Stomach (tissue), 9 donors: ENCODE data around the gene LAMB4. TPM values are rescaled to one million over a fixed set of nuclear protein-coding genes. Genes with fewer than 3 reads are reported as not detected.

Experiments used
- DNase-seq, 2 donors: peaks; one replicate each; pipeline versions ENCODE4 v3.0.0 to v3.0.0-alpha.2; 2013 to 2019
- H3K27ac ChIP-seq, 5 donors: fragments of 200-600 bp in 4 of 5; sonication (generic) in 4 of 5; one replicate each; pipeline ENCODE4 v1.5.1; 2013 to 2019; ENCODE audit warnings: mild to moderate bottlenecking in 1 of 5, moderate library complexity in 1 of 5
- H3K27me3 ChIP-seq, 3 donors: fragments of 200-600 bp; sonication (generic); one replicate each; pipeline ENCODE4 v1.5.1; 2017 to 2019; ENCODE audit warnings: mixed run types in 1 of 3
- H3K36me3 ChIP-seq, 4 donors: fragments of 200-600 bp; sonication (generic); 1 replicate in 3 of 4; 2 replicates in 1 of 4; pipeline ENCODE4 v1.5.1; 2016 to 2019
- H3K4me1 ChIP-seq, 4 donors: fragments of 200-600 bp; sonication (generic); one replicate each; pipeline ENCODE4 v1.5.1; 2016 to 2019
- H3K4me3 ChIP-seq, 4 donors: fragments of 200-600 bp; sonication (generic) in 3 of 4; one replicate each; pipeline ENCODE4 v1.5.1; 2016 to 2019; ENCODE audit warnings: mild to moderate bottlenecking in 1 of 4
- H3K9me3 ChIP-seq, 4 donors: fragments of 200-600 bp; sonication (generic); one replicate each; pipeline ENCODE4 v1.5.1; 2016 to 2019
- CTCF ChIP-seq, 7 experiments: fragments of 450-650 bp in 4 of 7; fragments of 200-600 bp in 3 of 7; sonication (generic) in 3 of 7; IDR thresholded peaks; one replicate each; pipeline ENCODE4 v1.5.1; 2016 to 2019; ENCODE audit warnings: antibody characterized with exemption in 7 of 7, control low read depth in 2 of 7, mild to moderate bottlenecking in 1 of 7
- EP300 ChIP-seq: sonication (generic); formaldehyde crosslinking; IDR thresholded peaks from one replicate; pipeline ENCODE4 v1.6.1; 2017; ENCODE audit warnings: antibody characterized with exemption
- POLR2A ChIP-seq, 4 donors: fragments of 450-650 bp; IDR thresholded peaks; one replicate each; pipeline ENCODE4 v1.6.1; 2016; ENCODE audit warnings: antibody characterized with exemption in 4 of 4, control low read depth in 2 of 4, mild to moderate bottlenecking in 1 of 4, moderate library complexity in 1 of 4
- POLR2AphosphoS5 ChIP-seq, 3 donors: sonication (generic); formaldehyde crosslinking; IDR thresholded peaks; one replicate each; pipeline ENCODE4 v1.6.1; 2016; ENCODE audit warnings: antibody characterized with exemption in 3 of 3
- WGBS, 5 donors: extraction: QIAGEN DNeasy Blood & Tissue Kit in 3 of 5; methylation state at CpG; one replicate each; pipeline versions ENCODE4 v1.1.5 to v1.1.7; 2013 to 2018; 5-methylcytosine and 5-hydroxymethylcytosine counted together
- intact Hi-C: fragments of 100-400 bp; cut with DNase I; formaldehyde crosslinking; loops from one replicate; pipeline ENCODE4 v1.15.1; 2023; ENCODE audit warnings: low total_unique reads
- polyA plus RNA-seq, 3 donors: library from polyadenylated mRNA; stranded (reverse); fragments of 200-250 nt; gene quantifications; one replicate each; pipeline ENCODE4 v1.2.3, GENCODE V29; 2013
- total RNA-seq, 5 donors: library from RNA; depleted of rRNA; stranded (reverse); fragments of >200 nt; gene quantifications; one replicate each; pipeline versions ENCODE4 v1.1.0 to v1.2.3, GENCODE V29; 2014 to 2016
- donor health status: healthy with polysubstance abuse.
- donor health status: Bipolar disorder and iron deficiency.
- donor health status: healthy.

LAMB4 gene
- total and polyA plus RNA-seq, 8 donors, result under 0.01 to 8.5 (median 1.7) TPM; not detected in 2

GRCh38 chr7:108094933-108095710 lies 35.0 kb downstream of the LAMB4 start:
- Histone ChIP-seq H3K36me3 (no peaks in the 10 kb centered on the region), H3K27me3 (no peaks in the 10 kb centered on the region), H3K27ac (peak overlapping the region; percentile 55 to 77 (median 69)), H3K4me3 (peak overlapping the region in 1 of 4 donors; percentile 16), H3K9me3 (no peaks in the 10 kb centered on the region), H3K4me1 (peaks cover 15 to 36% (median 23%) of the 10 kb centered on the region in 4 donors)
- DNase-seq, result peak; percentile 71 to 90
- no peak for TF ChIP-seq POLR2A (IDR thresholded peaks at IDR 0.05)
- TF ChIP-seq POLR2AphosphoS5 (IDR thresholded peaks at IDR 0.05), result peak; percentile 6 to 80 (median 57)
- 15 to 25% (median 19%) methylated on average over 7 of the region's 7 CpGs for WGBS, 5 donors
- intact Hi-C loops, result no loop called here

DNA sequence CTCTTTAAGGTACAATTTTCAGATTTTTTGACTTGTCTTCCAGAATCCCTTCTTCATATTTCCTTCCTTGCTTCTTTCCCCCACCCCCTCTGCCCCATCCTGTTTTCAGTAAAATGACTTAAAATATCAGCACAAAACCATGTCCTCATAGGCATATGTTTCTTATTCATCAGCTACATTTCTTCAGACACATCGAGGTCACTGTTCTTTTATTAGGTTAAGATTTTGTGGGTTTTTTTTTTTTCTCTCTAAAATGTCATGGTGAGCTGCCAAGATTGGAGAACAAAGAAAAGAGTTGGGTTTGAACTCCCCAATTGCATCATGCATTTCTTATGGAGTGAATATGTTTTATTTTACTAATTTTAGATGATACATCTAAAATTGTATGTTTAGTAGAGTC lies 35.8 kb downstream of the LAMB4 start:
- Histone ChIP-seq H3K4me3 (no peak overlapping the region), H3K9me3 (no peaks in the 10 kb centered on the region), H3K27ac (peak overlapping the region in 4 of 5 donors; percentile 55 to 77 (median 72)), H3K4me1 (peaks cover 15 to 36% (median 23%) of the 10 kb centered on the region in 4 donors), H3K27me3 (no peaks in the 10 kb centered on the region), H3K36me3 (no peaks in the 10 kb centered on the region)
- intact Hi-C loops, result no loop called here
- 0 to 21% (median 11%) methylated on average over 1 of the region's 1 CpG for WGBS, 5 donors
- peak in 1 of 2 donors; percentile 56 for DNase-seq
- TF ChIP-seq CTCF (IDR thresholded peaks at IDR 0.05) (no peak), EP300 (no peak), POLR2A (IDR thresholded peaks at IDR 0.05) (no peak), POLR2AphosphoS5 (IDR thresholded peaks at IDR 0.05) (no peak)

- Histone ChIP-seq H3K4me3 (no peak overlapping the region), H3K27ac (peak overlapping the region; percentile 55 to 77 (median 69)), H3K4me1 (peaks cover 15 to 36% (median 23%) of the 10 kb centered on the region in 4 donors), H3K27me3 (no peaks in the 10 kb centered on the region), H3K36me3 (no peaks in the 10 kb centered on the region), H3K9me3 (no peaks in the 10 kb centered on the region)
- intact Hi-C loops, result no loop called here
- TF ChIP-seq POLR2AphosphoS5 (IDR thresholded peaks at IDR 0.05) (no peak), POLR2A (IDR thresholded peaks at IDR 0.05) (no peak), CTCF (IDR thresholded peaks at IDR 0.05) (no peak), EP300 (no peak)
- WGBS, 5 donors, result 54 to 61% (median 55%) methylated on average over 4 of the region's 4 CpGs
- DNase-seq, result no peak
These were observed 36.3 kb downstream of the LAMB4 start for GRCh38 chr7:108093851-108094331.

DNA sequence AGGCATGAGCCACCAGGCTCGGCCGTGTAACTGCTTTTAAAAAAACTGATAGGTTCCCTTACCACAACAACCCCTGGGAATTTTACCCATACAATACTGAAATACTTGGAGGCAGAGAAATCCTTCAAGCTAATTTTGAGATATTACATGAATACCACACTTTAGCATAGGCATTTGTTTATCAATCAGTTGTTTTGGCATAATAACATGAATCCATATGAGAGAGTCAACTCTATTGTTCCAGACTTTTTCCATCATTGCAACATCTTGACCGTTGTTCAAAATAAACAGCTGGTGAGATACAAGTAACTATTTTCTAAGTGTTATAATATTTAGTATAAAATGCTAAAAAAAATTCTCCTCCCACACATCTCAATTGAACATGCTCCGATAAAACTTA lies 36.8 kb downstream of the LAMB4 start:
- Histone ChIP-seq H3K9me3 (no peaks in the 10 kb centered on the region), H3K36me3 (no peaks in the 10 kb centered on the region), H3K4me3 (no peak overlapping the region), H3K27me3 (no peaks in the 10 kb centered on the region), H3K27ac (peak overlapping the region in 3 of 5 donors; percentile 30 to 77 (median 69)), H3K4me1 (peaks cover 15 to 36% (median 23%) of the 10 kb centered on the region in 4 donors)
- WGBS, 5 donors, result 72 to 85% (median 82%) methylated on average over 4 of the region's 4 CpGs
- TF ChIP-seq POLR2A (IDR thresholded peaks at IDR 0.05) (no peak), CTCF (IDR thresholded peaks at IDR 0.05) (no peak), EP300 (no peak), POLR2AphosphoS5 (IDR thresholded peaks at IDR 0.05) (no peak)
- intact Hi-C loops, result no loop called here
- no peak for DNase-seq

DNA sequence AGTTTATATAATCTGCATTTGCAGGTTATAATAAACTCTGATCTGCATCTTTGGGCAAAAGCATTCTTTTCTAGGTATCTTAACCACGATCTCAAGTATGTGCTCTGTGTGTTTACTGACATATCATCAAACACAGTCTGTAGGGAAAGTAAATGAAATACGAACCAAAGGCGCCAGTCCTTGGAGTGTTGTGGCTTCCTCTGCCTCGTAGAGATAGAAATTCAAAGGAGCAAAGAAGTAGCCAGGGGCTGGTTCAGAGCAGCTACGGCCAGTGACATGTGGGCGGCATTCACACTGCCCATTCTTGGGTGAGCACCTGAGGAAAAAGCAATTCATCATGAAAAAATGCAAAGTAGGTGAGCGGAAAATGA lies 38.7 kb downstream of the LAMB4 start:
- WGBS, 5 donors, result 47 to 64% (median 62%) methylated on average over 7 of the region's 7 CpGs
- Histone ChIP-seq H3K27ac (no peak overlapping the region), H3K36me3 (no peaks in the 10 kb centered on the region), H3K4me3 (no peak overlapping the region), H3K4me1 (peaks cover 15 to 35% (median 23%) of the 10 kb centered on the region in 4 donors), H3K27me3 (no peaks in the 10 kb centered on the region), H3K9me3 (no peaks in the 10 kb centered on the region)
- intact Hi-C loops, result no loop called here
- DNase-seq, result no peak
- TF ChIP-seq POLR2AphosphoS5 (IDR thresholded peaks at IDR 0.05), result no peak
- no peak for TF ChIP-seq EP300
- TF ChIP-seq POLR2A (IDR thresholded peaks at IDR 0.05), result no peak
- TF ChIP-seq CTCF (IDR thresholded peaks at IDR 0.05), result no peak
